KMS-11 (cell line): Measurements from ENCODE around the gene PIK3C2B.

ENCODE experiments used
- H2AFZ ChIP-seq: fragments of 200-600 bp; sonication (generic); 2 replicates; pipeline ENCODE4 v1.6.1; 2016; ENCODE audit warnings: antibody characterized with exemption, mixed run types, low read depth
- H3K27ac ChIP-seq: fragments of 200-600 bp; sonication (generic); 2 replicates; pipeline ENCODE4 v1.6.1; 2016; ENCODE audit warnings: mild to moderate bottlenecking, mixed run types
- H3K27me3 ChIP-seq: fragments of 200-600 bp; sonication (generic); 2 replicates; pipeline ENCODE4 v1.6.1; 2017; ENCODE audit warnings: mild to moderate bottlenecking, low read depth, mixed run types, moderate library complexity; ENCODE audit not compliant: insufficient read depth
- H3K36me3 ChIP-seq: fragments of 200-600 bp; sonication (generic); 2 replicates; pipeline ENCODE4 v1.6.1; 2017; ENCODE audit warnings: mild to moderate bottlenecking, mixed run types; ENCODE audit not compliant: insufficient read depth
- H3K4me1 ChIP-seq: fragments of 200-600 bp; sonication (generic); 2 replicates; pipeline ENCODE4 v1.6.1; 2016; ENCODE audit warnings: mild to moderate bottlenecking, low read depth, mixed run types; ENCODE audit not compliant: poor library complexity, severe bottlenecking
- H3K4me2 ChIP-seq: fragments of 200-600 bp; sonication (generic); 2 replicates; pipeline ENCODE4 v1.7.0; 2016; ENCODE audit warnings: mild to moderate bottlenecking, mixed run types
- H3K4me3 ChIP-seq: fragments of 200-600 bp; sonication (generic); IDR thresholded peaks from 2 replicates; pipeline ENCODE4 v1.6.1; 2017; ENCODE audit warnings: low read depth, low read length, mixed read lengths; ENCODE audit not compliant: insufficient read depth
- H3K79me2 ChIP-seq: fragments of 200-600 bp; sonication (generic); 2 replicates; pipeline ENCODE4 v1.6.1; 2016; ENCODE audit warnings: low read depth, mixed run types; ENCODE audit not compliant: insufficient read depth
- H3K9ac ChIP-seq: fragments of 200-600 bp; sonication (generic); 2 replicates; pipeline ENCODE4 v1.6.1; 2016; ENCODE audit warnings: mild to moderate bottlenecking, mixed run types
- H4K20me1 ChIP-seq: fragments of 200-600 bp; sonication (generic); 2 replicates; pipeline ENCODE4 v1.6.1; 2016; ENCODE audit warnings: mild to moderate bottlenecking, mixed run types; ENCODE audit not compliant: insufficient read depth
- CTCF ChIP-seq: fragments of 200-600 bp; sonication (generic); conservative IDR thresholded peaks from 2 replicates; pipeline ENCODE4 v1.6.1; 2017; ENCODE audit warnings: low read depth, mild to moderate bottlenecking, antibody characterized with exemption, low read length, moderate library complexity, mixed read lengths

PIK3C2B gene

GRCh38 chr1:204505674-204506200 lies 11.1 kb upstream of the PIK3C2B start:
- peaks cover 21% of the 10 kb centered on the region for H3K4me1 ChIP-seq
- no peaks in the 10 kb centered on the region for H3K27me3 ChIP-seq
- peak overlapping the region; percentile 2; the same call in 1 of the 2 replicates for H3K9ac ChIP-seq
- H4K20me1 ChIP-seq, result no peaks in the 10 kb centered on the region
- no peaks in the 10 kb centered on the region for H3K79me2 ChIP-seq
- TF ChIP-seq CTCF, result no peak
- no peaks in the 10 kb centered on the region for H3K36me3 ChIP-seq
- peak overlapping the region; percentile 50 for H2AFZ ChIP-seq
- H3K4me2 ChIP-seq, result peak overlapping the region; percentile 35
- H3K4me3 ChIP-seq, result peak overlapping the region; percentile 66
- peak overlapping the region; percentile 12; the same call in 1 of the 2 replicates for H3K27ac ChIP-seq

GRCh38 chr1:204503913-204504519 lies 9.4 kb upstream of the PIK3C2B start:
- no peaks in the 10 kb centered on the region for H3K27me3 ChIP-seq
- no peak overlapping the region for H3K4me3 ChIP-seq
- no peak overlapping the region for H3K4me2 ChIP-seq
- H3K9ac ChIP-seq, result no peak overlapping the region
- no peaks in the 10 kb centered on the region for H4K20me1 ChIP-seq
- no peak overlapping the region for H3K27ac ChIP-seq
- H3K36me3 ChIP-seq, result no peaks in the 10 kb centered on the region
- H3K79me2 ChIP-seq, result no peaks in the 10 kb centered on the region
- TF ChIP-seq CTCF, result no peak
- no peak overlapping the region for H2AFZ ChIP-seq
- H3K4me1 ChIP-seq, result peaks cover 21% of the 10 kb centered on the region

- Histone ChIP-seq H3K27me3 (no peaks in the 10 kb centered on the region), H2AFZ (peak overlapping the region; percentile 20; the same call in 1 of the 2 replicates), H3K27ac (no peak overlapping the region), H3K4me3 (no peak overlapping the region), H3K9ac (no peak overlapping the region), H3K4me2 (0 out of 2 replicates have a peak overlapping the region, but pooled peaks have one; percentile 1), H3K4me1 (peaks cover 16% of the 10 kb centered on the region), H4K20me1 (no peaks in the 10 kb centered on the region), H3K36me3 (no peaks in the 10 kb centered on the region), H3K79me2 (no peaks in the 10 kb centered on the region)
- peak; percentile 94 for TF ChIP-seq CTCF
These were observed 8.7 kb upstream of the PIK3C2B start for GRCh38 chr1:204503122-204503912.

GRCh38 chr1:204502241-204502640 lies 7.6 kb upstream of the PIK3C2B start:
- no peak overlapping the region for H2AFZ ChIP-seq

More at GRCh38 chr1:204502241-204502640, 7.6 kb upstream of the PIK3C2B start:
- peaks cover 16% of the 10 kb centered on the region for H3K4me1 ChIP-seq
- H3K27me3 ChIP-seq, result no peaks in the 10 kb centered on the region
- H3K27ac ChIP-seq, result no peak overlapping the region
- no peak for TF ChIP-seq CTCF
- H3K79me2 ChIP-seq, result no peaks in the 10 kb centered on the region
- no peaks in the 10 kb centered on the region for H4K20me1 ChIP-seq
- no peak overlapping the region for H3K4me2 ChIP-seq
- no peak overlapping the region for H3K9ac ChIP-seq
- H3K36me3 ChIP-seq, result no peaks in the 10 kb centered on the region
- no peak overlapping the region for H3K4me3 ChIP-seq
